NCI-H2029 treated with DMSO at 0.1 percent for 48 hours (cell line): ENCODE results near the gene ELF5.

Experiments used
- DNase-seq: peaks from one replicate; lab custom pipeline; 2025; lab: John Stamatoyannopoulos, UW

Gene ELF5

DNA sequence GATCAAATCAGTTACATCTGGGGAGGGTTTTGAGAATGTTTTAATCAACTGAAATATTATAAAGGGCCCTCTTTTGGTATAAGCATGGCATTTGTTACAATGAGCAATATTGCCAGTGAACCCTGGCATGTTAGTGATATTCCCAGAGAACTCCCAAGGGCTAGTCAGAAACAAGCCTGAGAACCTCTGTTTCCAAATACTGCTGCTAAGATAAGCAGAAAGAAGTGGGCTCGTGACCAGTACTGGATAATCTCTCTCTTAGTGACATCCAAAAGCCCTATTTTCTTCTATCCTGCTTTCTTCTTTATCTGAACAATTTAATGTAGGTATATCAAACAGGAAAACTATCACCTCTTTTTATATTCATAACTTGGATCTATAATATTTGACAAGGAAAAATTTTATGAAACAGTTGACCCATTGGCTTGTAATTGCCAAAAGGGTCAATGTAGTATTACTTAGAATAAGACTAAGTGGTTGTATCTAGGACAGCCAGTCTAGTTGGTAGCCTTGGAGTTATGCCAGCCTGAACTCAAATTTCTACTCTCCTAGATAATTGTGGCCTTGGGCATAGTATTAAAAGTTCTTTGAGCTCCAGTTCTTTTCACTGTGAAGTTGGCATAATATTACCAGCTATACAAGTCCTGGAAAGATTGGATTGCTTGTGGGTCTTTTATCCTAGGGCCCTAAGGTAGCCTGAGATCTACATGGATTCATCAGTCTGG is 59.1 kb downstream of the ELF5 start:
- DNase-seq: no peak

DNA sequence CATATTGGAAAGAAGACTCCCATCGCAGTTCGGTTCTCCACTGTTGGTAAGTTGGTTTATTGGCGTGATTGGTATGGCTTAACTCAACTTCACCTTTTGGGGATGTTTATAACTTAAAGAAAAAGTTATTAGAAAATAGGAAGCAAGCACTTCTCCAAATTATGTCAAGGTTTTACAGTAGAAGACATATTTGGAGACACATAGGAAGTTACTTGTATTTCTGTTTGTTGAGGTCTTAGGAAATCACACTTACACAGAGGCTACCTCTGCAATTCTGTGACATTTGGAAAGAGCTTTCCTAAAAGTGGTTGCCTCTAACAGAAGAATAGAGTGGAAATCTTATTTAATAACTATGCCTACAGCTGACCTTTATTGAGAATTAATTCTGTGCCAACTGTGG is 62.5 kb downstream of the ELF5 start:
- no peak for DNase-seq

DNA sequence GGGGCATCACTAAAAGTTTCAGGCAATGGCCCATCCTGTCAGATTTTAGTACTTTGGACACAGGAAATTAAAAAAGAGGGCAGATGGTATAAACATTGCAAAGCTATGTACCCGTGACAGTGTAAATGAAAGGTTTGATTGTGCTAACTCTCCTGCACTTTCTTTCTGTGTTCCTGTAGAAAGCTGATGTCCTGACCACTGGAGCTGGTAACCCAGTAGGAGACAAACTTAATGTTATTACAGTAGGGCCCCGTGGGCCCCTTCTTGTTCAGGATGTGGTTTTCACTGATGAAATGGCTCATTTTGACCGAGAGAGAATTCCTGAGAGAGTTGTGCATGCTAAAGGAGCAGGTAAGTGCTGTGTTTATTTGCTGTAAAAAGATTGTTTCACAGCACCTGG is 64.6 kb downstream of the ELF5 start:
- DNase-seq: no peak

DNA sequence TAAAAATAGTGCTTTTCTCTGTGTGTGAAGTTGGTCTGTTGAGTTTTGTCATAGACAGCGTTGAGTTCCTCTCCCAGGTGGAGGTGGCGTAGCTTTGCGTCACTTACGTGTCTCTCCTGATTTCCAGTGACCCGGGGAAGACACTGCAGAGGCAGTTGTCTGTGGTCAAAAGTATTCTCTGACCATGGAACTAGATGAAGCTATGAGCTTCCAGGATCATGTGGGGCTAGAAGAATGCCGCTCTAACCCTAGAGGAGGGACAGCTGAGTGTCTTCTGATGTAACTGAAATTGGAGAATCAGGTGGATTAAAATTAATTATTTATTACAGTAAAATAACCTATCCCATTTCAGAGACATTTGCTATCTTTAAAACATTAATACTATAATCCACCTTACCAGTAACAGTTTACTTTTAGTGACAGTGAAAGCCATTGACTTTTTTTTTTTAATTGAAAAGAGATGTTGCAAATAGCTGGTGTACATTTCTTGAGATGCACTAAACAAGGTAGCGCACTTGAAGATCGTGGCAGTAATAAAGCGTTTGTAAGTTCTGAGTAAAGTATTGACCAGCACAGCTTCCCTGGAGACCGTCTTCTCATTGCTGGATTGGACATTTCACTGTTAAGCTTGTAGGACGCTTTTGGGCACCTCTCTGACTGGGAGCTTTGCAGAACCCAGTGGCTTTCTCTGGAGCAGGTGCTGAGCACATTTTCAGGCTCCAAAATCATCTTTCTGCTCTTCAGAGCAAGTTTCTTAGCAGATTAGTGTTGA is 65.2 kb downstream of the ELF5 start:
- DNase-seq: no peak

DNA sequence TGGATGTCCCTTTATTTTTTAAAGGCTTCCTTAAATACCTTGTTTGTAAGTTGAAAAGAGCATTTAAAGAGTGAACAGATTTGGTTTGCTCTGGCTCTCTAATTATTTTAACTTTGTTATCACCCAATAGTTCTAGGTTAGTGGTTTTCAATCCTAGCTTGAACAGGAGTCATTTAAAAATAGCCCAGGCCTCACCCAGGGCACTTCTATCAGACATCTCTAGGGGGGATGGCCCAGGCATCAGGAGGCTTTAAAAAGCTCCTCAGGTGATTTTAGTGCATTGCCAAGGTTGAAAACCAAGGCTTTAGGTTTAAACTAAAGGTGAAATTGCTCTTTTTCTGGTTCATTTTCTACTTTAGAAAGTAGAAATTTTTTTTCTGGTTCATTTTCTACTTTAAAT is 66.5 kb downstream of the ELF5 start:
- DNase-seq: no peak

DNA sequence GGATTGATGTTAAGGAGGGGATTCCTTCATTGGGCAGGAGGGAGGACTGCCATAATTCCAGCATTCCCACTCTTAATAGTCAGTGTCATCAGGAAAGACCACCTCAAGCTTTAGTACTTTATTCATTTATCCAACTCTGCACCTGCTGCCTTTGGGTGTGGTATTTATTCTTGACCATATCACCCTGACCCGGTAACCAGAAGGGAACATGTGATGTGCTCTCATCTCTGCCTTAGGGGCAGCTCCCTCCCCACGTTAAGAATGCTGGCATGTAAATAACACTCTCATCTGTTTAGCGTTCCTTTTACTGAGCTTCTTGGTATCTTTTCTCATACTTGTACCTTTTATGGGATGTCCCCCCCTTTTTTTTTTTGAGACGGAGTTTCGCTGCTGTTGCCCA is 67.2 kb downstream of the ELF5 start:
- DNase-seq: no peak

DNA sequence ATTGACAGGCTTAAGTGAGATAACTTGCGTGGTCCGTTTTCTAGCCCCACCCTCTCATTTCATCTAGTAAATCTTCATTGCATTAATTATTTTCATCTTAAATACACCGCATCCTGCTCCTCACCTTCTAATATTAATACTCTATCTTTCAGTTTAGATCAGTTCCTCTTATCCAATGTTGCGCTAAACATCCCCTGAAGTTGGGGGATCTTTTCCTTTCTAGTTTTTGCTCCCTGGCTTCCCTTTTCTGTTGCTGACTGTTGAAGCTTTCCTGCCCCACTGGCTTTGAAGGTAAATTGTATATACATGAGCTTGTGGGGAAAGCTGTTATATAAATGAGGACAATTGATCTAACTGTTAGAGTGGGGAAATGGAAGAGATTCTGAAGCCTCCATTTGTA is 67.6 kb downstream of the ELF5 start:
- no peak for DNase-seq

DNA sequence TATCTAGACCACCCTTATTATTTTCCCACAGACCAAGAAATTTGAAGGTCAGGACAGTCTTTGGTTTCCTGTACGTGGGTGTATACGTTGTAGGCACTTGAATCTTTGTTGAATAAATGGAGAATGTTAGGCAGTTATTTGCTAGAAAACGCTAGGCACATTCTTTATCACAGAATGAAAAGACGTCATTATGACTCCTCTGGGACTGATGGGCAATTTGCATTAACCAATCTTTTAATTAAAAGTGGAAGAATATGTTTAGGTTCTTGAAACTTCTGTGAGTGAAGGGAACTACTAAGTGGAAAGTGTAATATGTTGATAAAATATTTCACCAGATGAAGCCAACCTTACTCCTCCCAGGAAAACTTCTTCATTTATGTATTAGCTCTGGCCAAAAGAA is 69.2 kb downstream of the ELF5 start:
- DNase-seq: no peak

DNA sequence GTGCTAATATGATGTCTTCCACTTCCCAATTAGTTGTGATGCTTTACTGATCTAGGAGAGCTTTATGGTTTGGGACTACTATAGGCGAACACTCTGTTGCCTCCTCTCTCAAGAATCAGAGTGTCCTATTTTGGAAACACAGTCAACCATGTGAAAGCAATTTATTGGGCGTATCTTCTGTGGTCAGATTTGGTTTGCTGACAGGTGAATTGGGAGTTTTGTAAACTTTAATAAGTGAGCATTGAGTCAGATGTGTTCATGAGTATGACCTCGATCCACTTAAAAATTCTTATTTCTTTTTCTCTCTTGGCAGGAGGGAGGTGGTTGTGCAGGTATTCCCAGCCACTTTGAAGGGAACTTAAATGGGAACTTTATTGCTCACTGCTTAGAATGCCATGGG is 70.5 kb downstream of the ELF5 start:
- DNase-seq: no peak

DNA sequence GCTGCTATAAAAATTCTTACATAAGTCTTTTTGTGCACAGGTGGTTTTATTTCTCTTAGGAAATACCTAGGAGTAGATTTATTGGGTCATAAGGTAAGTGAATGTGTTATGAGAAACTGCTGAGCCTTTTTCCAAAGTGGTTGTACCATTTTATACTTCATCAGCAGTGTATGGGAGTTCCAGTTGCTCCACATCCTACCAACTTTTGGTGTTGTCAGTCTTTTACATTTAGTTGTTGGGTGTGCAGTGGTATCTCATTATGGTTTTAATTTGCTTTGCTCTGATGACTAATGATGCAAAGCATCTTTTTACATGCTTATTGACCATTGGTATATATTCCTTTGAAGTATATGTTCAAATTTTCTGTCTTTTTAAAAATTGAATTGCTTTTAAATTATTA is 71.8 kb downstream of the ELF5 start:
- no peak for DNase-seq

DNA sequence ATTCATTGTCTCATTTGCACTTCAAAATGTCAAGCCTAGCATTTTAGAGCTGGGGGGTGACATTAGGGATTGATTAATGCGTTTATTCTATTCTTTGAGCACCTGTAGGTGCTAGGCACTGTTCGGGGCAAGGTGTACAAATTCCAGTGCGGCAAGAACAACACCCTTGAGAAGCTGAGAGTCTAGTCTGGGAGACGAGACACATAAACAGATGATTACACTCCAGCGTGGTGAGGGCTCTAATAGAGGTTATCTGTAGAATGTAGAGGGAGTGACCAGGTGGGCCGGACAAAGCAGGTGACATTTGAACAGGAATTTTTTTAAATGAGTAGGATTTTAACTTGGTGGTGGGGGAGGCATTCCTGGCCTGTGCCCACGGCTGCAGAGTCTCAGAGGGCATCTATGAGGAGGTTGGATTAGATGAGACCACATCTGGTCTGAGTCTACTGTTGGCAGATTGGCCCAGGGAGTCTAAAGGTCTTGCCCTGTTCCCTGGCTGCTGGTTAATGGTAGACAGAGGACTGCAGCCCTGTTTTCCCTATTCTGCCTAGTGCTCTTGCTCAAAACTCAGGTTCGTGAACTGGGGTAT is 73.9 kb downstream of the ELF5 start:
- DNase-seq: peak; percentile 41

DNA sequence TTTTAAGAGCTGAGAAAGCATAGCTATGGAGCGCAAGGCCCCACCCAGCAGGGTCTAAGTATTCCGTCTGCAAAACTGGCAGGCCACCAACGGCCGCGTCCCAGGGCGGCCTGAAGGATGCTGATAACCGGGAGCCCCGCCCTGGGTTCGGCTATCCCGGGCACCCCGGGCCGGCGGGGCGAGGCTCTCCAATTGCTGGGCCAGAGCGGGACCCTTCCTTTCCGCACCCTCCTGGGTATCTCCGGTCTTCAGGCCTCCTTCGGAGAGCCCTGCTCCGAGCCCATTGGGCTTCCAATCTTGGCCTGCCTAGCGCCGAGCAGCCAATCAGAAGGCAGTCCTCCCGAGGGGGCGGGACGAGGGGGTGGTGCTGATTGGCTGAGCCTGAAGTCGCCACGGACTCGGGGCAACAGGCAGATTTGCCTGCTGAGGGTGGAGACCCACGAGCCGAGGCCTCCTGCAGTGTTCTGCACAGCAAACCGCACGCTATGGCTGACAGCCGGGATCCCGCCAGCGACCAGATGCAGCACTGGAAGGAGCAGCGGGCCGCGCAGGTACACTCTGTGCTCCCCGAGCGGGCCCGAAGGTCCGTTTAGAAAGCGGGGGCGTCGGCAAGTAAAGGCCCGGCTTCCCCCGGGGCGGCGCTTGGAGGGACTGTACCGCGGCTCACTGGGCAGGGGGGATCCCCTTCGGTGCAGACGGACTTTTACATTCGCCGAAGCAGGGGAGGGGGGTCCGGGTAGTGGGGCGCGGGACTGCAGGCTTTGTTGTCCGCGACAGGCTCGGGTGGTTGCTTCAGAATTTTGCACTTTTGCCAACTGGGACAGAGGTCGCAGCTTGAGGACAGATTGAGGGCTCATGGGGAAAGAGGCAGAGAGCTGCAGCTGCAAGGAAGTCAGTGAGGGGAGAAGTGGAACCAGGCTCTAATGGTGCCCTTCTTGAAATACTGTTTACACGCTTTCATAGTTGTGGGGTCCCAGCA is 74.8 kb downstream of the ELF5 start, which contains the start of gene CAT:
Gene CAT, plus strand, starts transcription at position 406 of the 979 bp plus-strand sequence. Its CDS starts 80 bp downstream, at position 486.
- peak; percentile 86 for DNase-seq

DNA sequence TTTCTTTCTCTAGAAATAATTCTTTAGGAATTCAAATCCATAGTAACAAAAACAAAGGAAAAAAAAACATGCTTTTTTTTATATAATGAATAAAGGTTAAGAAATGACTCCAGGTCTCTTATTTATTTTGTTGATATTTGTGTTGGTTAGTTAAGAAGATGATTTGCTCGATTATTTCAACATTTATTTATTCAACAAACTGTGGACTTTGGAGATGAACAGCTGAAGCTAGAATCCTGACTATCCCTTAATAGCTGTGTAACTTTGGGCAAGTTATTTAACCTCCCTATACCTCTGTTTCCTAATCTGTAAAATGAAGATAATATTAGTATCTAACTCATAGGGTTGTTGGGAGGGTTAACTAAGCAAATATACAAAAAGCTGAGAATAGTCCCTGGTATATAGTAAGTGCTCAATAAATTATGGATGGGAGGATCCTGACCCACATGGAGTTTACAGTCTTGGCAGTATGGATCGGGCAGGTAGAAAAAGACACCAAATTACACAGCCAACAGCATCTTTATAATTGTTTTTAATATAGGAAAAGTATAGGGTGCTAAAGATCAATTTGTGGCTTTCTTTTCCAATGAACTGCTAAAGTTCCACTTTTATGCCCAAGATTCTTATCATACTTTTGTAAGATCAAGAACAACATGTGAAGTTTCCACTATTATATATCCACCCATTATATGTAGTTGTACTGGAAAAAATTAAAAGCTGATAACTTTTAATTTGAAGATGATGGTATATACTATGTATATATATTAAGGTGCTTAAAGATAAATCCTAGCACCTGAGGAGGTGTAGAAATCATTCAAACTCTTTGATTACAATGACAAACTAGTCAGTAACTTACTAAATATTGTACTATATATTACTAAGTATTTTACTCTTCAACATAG is 76.1 kb downstream of the ELF5 start:
- no peak for DNase-seq

DNA sequence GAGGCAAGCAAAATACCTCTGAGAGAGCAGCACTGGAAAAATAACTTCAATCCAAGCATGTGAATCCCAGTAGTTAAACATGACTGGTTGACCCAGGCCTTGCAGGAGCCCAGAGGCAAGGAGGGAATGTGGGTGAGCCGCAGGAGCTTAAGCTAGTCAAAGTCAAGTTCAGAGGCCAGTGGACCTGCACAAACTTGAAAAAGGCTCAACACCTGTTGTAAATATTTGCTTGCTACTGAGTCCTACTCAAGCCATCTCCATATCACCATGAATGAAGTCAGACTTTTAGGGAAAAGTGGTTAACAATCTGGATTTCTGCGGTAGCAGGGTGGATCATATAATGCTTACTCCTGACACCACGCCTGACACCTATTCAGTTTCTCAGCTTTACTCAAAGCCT is 79.7 kb downstream of the ELF5 start:
- no peak for DNase-seq

DNA sequence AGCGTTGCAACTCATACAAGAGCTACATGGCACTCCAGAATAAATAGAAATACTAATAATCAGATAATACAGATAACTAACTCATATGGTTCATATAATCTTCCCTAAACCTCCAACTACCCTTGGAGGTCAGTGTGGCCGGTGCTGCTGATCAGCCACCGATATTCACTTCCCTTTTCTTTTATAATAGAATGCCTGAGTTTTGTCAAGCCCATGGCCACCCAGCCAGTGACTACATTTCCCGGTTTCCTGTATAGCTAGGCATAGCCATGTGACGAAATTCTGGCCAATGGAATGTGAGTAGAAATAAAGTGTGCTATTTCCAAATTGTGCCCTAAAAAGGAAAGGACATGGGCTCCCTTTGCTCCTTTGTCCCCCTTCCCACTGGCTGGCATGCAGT is 80.8 kb downstream of the ELF5 start:
- DNase-seq: no peak

DNA sequence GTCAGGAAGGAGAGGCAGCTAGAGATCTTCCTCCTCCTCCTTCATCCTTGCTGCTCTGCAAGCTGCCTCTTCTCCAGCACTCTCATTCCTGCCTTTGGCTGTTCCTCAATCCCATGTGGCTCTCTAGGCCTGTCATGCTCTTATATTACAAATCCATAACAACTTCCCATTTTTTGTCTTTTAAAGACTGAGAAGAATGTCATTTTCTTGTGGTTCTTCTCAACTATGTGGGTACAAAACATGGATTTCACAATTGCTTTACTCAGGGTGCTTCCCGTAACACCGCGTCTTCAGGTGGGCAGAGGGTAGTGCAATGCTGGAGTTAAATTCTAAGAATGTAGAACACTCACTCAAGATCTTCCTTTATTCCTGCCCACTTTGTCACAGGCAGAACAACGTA is 81.6 kb downstream of the ELF5 start:
- DNase-seq: no peak
